ENCODE measurements around the gene CRYBA2.

Gene CRYBA2

DNA sequence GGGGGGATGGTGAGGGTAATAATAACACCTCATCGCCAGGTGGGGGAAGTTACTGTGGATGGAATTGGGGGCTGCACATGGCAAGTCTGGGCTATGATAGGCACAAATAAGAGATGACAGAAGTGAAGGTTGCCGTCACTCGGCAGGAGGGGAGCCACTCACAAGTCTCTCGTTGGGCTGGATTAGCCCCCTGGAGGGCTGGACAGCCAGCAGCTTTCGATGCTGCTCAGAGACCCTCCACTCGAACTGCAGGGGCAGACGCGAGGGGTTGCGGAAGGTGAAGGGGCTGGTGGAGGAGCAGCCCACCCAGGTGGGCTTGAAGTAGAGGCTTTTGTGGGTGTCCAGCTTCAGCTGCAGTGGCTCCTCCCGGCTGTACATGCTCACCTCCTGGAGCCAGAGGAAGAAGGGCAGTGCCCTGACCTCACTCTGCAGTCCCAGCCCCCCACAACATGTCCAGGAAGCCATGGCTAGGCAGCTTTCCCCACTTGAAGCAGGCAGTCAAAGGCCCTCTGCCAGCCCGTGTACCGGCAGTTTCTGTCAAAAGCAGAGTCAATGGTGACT, 29.9 kb upstream of the CRYBA2 start:
- no peak for DNase-seq (ENCODE audit: low spot score)

DNA sequence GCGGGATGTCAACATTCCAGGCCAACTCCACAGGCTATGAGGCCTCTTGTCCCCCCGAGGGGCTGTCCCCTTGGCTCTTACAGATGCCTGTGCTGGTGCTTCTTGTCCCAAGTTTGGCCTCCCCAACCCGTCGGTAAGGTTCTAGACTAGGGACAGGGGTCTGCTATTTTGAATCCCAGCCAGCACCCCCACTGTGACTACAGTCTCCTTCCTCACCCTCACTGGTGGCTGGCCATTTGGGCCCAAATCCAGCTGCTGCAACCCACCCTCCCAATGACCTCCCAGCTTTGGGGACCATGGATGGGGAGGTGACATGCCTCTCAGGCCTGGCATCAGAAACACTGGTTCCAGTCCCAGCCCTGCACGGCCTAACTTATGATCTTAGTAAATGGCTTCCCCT, 29.4 kb upstream of the CRYBA2 start:
- no peak for DNase-seq (ENCODE audit: low spot score)

DNA sequence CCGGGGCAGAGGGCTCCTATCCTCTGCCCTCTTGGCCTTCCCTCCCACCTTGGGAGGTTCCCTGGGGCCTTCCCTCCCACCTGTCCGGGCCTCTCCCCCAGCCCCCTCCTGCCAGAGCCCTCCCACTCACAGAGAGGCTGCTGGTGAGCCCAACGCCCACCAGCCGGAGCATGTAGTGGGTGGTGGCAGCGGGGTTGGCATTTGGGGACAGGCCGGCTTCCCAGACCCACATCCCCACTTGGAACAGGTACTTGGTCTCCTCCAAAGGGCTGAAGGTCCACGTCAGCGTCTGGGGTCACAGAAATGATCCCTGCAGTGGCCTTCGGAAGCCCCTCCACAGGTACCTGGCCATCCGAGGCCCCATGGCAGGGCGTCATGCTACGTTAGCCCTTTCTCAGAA, 28.8 kb upstream of the CRYBA2 start:
- DNase-seq (ENCODE audit: low spot score) = no peak

DNA sequence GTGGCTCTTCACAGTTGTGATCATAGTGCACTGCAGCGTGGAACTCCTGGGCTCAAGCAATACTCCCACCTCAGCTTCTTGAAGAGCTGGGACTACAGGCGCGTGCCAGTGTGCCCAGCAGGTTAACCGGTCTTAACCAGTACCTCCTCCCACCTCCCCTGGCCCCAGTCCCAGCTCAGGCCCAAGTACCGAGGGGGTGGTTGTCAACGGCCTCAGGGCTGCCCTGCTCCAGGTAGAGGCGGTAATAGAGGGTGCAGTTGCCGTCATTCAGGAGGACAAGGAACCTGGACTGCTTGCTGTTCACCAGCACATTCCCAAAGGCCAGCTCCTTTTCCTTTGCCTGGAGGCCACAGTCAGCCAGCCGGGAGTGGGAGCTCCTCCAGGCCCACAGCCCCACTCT, 28.4 kb upstream of the CRYBA2 start:
- DNase-seq (ENCODE audit: low spot score) = no peak

DNA sequence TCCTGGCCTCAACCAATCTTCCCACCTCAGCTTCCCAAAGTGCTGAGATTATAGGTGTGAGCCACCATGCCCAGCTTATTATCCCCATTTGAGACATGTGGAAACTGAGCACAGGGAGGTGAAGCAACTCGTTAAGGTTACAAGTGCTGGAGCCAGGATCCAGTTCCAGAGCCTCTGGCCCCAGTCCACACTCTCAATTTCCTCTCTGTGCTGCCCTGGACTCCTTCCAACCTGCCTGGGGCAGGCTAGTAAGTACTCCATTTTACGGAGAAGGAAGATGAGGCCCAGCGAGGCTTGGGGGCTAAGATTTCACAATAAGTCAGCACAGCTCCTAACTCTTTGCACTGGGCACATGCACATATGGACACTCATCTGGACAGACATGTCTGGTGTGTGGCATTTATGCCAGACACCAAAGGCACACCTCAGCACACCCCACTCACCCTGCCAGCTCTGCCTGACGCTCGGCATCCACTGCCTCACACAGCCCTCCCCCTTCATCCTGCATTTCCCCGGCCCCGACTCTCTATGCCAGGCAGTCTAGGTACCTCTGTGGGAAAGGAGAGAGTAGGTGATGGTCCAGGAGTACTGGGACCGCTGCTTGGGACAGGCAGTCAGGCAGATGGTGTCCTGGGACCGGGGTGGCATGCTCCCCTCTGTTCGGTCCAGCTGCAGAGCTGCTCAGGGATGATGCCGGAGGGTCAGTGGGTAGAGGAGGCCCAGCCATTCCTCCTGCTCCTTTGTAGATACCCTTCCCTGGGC, 27.6 kb upstream of the CRYBA2 start:
- no peak for DNase-seq (ENCODE audit: low spot score)

DNA sequence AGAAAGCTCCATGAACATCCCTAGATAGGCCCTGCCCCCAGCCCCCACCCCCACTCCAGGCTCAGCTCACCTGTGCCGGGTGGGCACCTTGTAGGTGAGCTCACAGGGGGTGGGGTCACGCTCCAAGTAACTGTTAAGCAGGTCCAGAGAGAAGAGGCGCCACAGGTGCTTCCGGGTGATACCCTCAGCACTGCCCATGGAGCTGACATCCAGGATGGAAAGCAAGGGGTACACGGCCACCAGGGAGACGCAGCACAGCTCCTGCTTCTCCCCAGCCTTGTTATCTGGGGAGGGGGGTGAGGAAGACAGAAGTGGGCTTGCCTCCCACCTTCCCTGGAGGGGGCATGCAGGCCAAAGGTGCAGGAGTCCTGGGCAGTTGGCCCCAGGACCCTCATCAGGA, 26.2 kb upstream of the CRYBA2 start:
- no peak for DNase-seq (ENCODE audit: low spot score)

DNA sequence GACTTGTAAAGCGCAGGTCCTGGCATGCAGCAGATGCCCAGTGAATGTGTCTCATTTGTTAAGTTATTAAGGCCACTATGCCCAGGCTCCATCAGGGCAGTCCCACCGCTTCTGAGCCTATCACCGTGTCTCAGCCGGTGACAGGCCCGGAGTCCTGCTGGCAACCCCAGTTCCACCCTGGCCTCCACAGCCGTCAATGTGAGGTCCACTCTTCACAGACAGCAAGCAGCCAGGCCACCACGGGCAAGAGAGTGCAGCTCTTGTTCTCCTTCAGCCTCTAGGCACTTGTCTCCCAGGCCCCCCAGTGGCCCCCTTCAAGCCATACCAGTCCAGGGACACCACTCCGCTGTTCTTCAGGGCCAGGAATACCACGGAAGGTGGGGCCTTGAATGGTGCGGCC, 25.5 kb upstream of the CRYBA2 start:
- DNase-seq (ENCODE audit: low spot score) = no peak

DNA sequence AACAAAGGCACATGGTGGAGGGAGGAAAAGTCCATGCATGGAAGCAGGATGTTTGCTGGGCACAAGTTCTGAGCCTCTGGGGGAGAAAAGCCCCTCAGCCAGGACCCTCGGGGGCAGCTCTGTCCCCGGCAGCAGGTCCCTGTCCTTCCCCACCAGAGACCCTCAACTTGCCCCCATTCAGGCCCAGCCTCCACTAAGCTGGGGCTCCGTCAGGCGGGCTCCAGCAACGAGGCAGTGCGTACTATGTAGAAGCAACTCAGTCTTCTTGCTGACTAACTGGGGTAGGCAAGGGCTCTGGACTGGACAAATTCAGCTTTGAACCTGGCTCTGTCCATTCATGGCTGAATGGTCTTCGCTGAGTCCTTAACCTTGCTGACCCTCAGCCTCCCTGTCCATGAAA, 25.1 kb upstream of the CRYBA2 start:
- DNase-seq (ENCODE audit: low spot score) = no peak

DNA sequence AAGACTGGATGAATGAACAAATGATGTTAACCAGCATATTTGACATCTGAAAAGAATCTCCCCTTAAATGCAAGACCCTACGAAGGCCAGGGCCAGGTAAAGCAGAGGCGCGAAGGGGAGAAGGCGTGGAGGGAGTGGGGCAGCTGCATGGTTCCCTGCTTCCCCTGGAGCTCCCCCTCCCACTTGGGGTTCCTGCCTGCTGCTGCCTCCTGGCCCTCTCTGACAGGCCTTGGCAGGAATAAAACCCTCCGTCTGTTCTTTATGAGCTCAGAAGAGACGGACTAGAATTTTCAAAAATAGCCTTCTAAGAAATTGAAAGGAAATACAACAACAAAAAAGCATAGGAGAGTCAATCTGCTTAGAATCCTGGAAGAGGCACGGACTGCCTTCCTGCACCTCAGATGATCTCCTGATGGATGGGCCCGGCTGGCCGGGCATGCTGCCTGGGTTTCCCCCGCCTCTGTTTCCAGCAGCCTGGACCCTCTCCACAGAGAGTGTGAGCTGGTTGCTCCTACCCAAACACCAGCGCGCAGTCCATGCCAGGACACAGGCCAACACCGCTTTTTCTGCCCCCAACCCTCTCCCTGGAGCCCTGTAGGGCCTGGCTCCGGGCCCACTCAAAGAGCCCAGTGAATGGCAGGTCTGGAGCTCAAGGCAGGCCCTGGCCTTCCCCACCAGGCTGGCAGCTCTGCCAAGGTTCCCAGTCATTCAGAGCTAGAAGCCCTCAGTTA, 24.1 kb upstream of the CRYBA2 start:
- DNase-seq (ENCODE audit: low spot score) = peak; percentile 68

DNA sequence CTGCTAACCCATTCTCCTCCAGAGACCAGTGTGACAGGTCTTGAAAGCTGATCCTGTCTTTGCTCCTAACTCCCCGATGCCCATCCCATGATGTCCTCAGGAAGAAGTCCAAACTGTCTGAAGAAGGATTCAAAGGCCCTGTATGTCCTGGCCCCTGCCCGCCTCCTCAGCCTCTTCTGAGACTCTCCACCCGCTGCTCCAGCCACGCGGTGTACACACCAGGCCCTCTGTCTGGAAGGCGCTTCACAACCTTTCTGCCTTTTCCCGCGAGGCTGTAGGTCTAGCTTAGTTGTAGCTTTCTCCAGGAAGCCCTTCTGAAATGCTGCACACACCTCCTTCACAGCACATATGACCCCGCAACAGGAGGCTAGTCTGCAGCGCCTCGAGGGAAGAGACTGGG, 23.5 kb upstream of the CRYBA2 start:
- DNase-seq (ENCODE audit: low spot score) = no peak

DNA sequence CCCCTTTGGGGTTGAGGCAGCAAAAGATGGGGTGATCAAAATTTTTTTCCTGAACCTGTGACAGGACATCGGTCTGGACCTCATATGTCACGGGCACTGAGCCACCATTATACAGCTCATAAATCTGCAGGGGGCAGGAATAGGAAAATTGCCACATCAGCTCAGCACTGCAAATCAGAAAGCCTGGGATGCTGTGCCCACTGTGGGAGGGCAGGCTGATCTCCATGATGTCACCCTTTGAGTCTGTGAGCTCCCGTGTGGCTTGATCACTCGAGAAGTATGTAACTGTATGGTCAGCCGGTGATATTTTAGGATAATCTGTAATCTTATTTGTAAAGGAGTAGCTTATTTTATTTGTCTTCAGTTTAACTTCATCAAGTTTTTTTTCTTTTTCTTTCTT, 17.7 kb upstream of the CRYBA2 start:
- no peak for DNase-seq (ENCODE audit: low spot score)

DNA sequence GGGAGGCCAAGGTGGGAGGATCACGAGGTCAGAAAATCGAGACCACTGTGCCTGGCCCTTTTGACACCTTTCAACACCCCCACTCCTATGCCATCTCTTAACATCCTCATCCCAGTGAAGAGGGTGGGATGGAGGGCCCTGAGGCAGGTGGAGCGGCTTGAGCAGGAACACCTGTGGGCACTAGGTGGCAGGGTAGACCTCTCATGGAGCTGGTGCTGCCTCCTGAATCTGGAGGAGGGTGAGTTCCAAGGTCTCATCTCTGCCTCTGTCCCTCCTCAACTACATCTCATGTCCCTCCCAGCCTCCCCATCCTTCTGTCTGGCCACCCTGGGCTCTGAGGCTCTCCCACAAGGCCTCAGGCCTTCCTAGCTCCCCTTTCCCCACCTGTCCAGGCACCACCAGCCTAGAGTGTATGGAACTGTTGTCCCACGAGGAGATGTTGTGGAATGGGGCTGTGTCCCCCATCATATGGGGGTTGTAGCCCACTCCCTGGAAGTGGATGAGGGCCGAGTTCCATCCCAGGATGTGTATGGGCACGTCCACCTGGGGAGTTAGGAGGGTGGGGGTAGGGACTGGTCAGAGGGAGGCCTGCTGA, 17.0 kb upstream of the CRYBA2 start:
- no peak for DNase-seq (ENCODE audit: low spot score)

DNA sequence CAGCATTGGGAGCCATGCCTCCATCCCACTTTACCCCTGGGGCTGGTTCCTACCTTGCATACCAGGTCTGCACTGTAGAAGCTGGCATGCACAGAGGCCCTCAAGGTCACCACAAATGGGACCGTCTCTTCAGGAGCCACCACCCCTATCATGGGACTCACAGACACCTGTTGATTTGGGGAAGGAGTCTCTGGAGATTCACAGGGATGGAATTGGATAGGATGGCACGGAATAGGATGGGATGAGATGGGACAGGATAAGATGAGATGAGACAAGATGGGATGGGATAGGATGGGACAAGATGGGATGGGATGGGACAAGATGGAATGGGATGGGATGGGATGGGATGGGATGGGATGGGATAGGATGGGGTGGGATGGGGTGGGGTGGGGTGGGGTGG, 16.1 kb upstream of the CRYBA2 start:
- no peak for DNase-seq (ENCODE audit: low spot score)

DNA sequence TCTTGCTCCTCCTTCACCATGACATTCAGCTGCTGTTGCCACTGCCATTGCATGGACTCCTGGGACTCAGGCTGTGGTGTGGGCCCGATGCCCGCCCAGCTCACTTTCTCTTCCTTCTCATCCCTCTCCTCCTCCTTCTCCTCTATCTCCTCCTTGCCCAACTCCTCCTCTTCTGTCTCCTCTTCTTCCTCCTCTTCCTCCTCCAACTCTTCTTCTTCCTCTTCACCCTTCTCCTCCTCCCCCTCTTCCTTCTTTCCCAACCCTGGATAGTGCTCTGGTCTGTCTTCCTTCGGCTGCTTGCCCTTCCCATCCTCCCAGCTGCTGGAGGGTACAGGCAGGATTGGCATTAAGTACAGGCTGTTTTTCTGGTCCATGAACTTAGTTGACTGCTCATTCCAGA, 10.8 kb upstream of the CRYBA2 start:
- no peak for DNase-seq (ENCODE audit: low spot score)

DNA sequence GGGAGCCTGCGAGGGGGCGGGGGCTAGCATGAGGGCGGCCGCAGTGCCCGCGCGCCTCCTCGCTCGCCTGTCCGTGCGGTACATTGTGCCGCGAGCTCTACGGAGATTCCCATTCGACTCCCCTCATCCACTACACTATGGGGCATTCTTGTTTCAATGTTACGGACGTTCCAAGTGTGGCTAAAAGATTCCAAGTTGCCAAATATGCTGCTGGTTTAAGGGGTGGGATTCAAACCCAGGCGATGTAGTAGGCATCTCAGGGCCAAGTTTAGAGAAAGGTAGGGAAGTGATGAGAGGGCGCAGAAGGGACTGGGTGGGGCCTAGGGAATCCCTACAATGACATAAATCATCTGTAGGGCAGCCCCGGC, 10.0 kb upstream of the CRYBA2 start:
- DNase-seq (ENCODE audit: low spot score) = no peak

DNA sequence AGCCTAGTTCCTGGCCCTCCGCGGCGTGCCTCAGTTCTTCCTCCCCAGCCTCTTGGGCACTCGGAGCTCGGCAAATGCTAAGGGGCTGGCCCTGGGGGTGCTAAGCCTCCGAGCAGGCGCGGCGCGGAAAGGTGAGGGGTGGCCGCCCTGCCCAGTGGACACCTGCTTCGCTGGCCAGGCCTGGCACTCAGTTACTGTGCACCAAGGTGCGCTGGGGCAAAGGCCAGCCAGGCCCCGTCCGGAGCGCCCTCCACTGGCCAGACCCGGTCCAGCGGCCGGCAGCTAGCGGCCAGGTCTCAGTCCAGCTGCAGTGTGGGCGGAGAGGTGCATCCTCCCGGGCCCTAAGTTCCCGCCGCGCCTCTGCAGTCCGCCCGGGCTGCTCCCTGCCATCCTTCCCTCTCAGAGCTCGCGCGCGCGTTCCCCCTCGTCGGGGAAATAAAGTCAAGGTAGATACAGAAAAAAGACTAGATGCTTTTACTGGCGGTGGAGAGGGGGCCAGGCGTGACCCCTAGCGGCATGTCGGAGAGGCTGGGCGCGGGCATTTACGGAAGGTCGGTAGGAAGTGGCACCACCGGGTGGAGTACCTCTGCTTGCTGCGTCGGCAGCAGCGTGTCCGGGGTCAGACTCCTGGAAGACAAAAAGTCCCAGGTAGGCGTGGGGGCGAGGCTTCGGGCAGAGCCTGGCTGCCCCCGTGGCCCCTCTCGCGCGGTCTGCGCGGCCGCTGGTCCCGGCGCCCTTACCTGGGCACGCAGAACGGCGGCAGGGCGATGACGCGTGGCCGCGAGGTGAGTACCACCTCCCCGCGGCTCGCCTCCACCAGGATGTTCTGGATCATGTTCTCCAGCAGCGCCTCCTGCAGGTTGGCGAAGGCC, 9.4 kb upstream of the CRYBA2 start:
- DNase-seq (ENCODE audit: low spot score) = no peak

DNA sequence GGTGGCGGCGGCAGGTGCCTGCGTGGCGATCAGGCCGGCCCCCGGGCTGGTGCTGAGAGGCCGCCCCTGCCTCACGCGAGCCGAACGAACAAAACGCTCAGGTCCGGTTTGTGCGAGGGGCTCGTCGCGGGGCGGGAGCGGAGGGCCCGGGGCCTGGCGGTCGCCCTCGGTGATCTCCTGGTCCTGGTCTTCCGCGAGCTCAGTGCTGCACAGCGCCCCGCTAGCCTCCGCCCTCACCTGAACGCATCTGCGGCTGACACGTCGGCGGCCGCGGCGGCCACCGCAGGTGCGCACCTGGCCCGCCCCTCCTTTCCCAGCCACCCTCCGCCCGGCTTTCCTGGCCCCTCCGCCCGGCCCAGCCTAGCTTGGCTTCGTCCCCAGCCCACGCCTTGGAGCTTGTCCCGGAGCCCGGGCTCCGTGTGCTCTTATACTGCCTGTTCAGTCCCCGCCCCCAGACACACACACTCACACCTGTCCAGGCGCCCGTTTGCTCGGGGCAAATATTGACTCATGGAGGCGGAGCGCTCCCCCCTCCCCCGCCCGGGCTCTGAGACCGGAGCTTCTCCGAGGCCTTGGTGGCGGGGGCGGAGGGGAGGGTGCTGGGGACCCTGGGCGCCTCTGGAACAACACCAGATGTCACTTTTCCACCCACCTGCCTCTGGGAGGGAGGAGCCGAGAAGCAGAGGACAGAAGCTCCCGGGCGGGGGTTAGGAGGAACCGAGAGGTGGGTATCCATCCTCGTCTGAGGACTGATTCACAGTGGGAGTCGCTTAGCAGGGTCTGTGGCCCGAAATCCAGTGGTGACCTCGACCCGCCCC, 8.6 kb upstream of the CRYBA2 start:
- DNase-seq (ENCODE audit: low spot score) = no peak

DNA sequence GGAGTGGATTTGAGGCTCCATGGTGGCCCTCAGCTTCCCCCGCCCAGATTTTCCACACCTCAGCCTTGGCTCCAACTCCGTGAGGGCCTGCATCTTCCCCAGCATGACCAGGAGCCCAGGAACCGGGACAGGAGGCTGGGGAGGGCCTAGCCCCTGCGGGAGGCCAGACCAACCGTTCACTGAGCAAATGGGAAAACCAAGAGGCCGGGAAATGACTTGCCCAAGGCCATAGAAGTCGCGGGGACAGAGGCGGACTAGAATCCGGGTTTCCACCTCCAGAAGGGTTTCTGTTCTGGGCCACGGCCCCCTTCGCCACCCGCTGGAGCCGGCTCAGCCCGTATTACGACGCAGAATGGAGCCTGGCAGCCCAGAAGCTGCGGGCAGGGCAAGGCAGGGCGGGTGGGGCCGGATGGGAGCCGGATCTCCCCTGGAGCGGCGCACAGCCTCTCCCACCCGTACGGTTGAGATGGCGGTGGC, 7.9 kb upstream of the CRYBA2 start:
- DNase-seq (ENCODE audit: low spot score) = no peak

DNA sequence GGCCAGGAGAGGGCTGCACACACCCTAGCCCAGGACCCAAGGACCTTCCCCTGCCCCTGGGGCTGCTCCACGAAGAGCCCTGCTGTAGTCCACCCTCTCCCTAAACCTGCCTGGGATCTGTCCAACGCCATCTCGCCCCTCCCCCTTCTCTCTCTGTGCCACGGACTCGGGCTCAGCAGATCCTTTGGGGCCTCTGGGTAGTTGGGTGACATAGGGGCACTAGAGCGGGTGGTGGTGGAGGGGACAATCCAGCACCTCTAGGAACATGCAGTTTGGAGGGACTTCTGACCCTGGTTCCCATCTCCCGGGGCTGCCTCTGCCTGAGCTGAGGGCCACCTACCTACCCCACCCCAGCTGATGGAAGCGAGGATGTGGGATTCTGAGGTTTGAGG, 7.3 kb upstream of the CRYBA2 start:
- no peak for DNase-seq (ENCODE audit: low spot score)

DNA sequence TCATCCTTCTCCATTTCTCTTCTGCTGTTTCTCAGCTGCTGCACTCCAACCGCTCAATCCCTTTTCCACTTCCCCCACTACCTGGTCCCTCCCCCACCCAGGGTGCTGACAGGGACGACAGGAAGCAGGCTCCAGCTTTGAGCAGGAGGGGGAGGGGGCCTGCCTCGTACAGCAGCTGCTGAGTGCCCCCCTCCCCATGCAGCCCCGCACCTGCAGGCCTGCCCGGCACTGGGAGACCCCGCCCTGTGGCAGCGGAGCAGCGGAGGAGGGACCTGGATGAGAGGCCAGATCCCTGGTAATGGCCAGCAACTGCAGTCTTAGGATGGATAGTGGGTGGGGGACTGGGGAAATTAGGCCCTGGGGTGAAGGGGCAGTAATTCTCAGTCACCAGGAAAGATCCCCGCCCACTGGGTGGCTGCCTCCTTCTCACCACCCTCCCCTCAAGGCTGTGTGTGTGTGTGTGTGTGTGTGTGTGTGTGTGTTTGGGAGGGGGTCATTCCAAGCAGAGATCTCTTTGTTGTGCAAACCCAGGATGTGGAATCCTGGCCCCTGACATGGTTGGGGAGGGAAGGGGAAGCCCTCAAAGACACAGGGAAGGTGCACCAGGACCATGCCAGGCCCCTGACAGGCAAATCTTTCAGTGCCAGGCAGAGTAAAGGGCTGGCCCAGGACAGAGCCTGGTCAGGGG, 6.8 kb upstream of the CRYBA2 start:
- no peak for DNase-seq (ENCODE audit: low spot score)
